ENCODE data around the gene ZNF256.

DNA sequence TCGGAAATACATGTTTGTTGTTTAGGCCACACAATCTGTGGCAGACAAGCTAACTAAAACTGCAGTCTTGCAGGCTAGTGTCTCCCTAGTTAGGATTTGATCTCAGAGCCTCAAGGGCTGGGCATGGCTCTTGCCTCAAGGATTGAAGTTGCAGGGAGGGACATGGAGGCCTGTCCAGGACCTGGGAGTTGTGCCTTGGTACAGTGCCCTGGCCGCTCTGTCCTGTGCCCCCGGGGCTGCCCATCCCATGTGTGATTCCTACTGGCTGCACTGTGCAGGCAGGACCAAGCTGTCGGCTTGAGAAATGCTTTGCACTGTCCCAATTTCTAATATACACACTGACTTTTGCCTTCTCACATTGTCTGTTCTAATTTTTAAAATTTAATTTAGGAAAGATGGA is 7.5 kb upstream of the ZNF256 start:
- TF ChIP-seq POLR2A (IDR thresholded peaks at IDR 0.05; ENCODE audit: low read depth, low read length) (no peak), POLR2AphosphoS5 (IDR thresholded peaks at IDR 0.05; ENCODE audit: low read depth, low read length) (no peak), TAF1 (IDR thresholded peaks at IDR 0.05; ENCODE audit: low read depth, low read length) (no peak), PAX5 (IDR thresholded peaks at IDR 0.05; ENCODE audit: insufficient read depth, low read length, severe bottlenecking) (no peak), SPI1 (IDR thresholded peaks at IDR 0.05; ENCODE audit: low read depth, low read length) (no peak), POU2F2 (IDR thresholded peaks at IDR 0.05; ENCODE audit: low read depth, low read length) (no peak)

Measured in GM12891 (cell line).